ENCODE results near the gene CUL3.

CUL3 gene

DNA sequence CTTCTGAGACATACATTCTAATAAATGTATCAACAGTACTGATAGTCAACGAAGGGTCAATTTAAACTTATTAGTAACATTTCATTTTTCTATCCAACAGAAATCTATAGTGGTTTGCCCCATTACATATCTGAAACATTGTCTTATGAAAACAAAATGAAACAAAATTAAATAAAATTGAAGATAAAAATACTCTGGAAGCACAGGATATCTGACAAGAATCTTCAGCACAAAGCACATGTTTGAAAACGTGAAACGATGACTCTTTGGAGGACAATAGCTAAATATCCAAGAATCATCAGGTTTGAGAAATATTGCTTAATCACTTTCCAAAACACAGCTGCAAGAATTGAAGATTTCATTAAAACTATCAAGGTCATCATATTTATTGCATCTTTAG is 112.3 kb downstream of the CUL3 start:
- no peak for DNase-seq (ENCODE audit: low read depth in 3 of 3)

DNA sequence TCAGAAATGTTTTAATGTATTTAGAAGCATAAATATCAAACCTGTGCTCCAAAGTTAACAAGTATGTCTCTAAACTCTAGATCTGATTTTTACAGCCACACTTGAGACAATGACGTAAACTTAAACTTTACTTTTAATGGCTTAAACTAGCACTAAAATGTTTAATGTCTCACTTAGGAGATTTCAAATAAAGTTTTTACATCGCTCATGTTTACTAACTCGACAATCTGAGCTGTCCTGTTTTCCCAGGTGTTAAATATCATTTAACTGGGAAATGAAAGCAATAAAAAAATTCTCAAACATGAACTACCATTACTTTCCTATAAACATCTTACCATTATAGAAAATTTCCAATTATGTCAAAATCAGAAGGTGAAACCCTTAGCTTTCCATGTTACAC is 113.0 kb downstream of the CUL3 start:
- no peak for DNase-seq (ENCODE audit: low read depth in 3 of 3)

DNA sequence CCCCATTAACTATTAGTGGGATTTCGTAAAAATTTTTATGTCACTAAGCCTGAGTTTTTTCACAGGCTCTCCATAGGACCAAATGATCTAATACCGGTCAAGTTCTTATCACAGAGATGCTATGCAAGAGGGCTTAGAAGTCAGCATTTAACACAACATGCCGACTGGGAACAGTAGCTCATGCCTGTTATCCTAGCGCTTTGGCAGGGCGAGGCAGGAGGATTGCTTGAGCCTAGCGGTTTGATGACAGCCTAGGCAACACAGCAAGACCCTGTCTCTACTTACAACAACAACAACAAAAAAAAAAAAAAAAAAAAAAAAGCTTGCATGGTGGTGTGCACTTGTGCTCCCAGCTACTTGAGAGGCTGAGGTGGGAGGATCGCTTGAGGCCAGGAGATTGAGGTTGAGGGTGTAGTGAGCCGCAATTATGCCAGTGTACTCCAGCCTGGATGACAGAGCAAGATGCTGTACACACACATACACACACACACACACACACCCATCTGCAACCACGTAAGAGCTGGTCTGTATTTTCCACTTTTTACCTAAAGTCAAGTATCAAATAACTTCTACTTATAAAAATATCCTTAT is 115.7 kb downstream of the CUL3 start:
- no peak for DNase-seq (ENCODE audit: low read depth in 3 of 3)

DNA sequence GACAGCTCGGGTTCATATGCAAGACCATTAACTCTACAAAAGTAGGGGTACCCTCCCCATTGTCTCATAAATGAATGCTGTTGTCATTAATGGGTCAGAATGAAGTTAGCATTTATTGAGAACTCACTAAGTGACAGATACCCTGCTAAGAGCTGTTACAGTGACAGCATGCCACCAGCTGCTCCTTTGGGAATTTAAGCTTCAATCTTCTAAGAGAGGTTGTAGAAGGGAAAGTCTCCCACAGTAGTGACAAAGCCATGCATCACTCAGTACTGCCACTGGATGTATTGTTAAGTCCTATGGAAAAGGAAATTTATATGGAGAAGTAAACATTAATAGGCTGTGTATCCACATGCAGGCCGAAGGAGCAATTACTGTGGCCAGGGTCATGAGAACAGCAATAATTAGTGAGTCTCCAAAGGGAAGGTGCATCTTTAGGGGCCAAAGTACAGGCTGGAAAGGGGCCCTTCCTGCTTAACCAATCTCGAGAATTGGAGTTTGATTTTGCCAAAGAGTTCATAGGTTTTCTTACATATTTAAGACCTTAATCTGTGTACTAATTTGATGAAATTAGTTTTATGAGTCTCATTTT is 118.8 kb downstream of the CUL3 start:
- no peak for DNase-seq (ENCODE audit: low read depth in 3 of 3)

DNA sequence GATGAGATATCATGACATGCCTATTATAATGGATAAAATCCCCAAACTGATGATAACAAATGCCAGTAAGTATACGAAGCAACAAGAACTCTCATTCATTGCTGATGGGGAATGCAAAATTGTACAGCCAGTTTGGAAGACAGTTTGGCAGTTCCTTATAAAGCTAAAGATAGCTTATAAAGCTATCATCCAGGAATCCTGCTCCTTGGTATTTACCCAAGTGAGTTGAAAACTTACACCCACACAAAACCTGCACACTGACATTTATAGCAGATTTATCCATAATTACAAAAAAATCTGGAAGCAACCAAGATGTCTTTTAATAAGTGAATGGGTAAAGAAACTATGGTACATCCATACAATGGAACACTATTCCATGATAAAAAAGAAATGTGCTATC is 123.8 kb downstream of the CUL3 start:
- no peak for DNase-seq (ENCODE audit: low read depth in 3 of 3)

DNA sequence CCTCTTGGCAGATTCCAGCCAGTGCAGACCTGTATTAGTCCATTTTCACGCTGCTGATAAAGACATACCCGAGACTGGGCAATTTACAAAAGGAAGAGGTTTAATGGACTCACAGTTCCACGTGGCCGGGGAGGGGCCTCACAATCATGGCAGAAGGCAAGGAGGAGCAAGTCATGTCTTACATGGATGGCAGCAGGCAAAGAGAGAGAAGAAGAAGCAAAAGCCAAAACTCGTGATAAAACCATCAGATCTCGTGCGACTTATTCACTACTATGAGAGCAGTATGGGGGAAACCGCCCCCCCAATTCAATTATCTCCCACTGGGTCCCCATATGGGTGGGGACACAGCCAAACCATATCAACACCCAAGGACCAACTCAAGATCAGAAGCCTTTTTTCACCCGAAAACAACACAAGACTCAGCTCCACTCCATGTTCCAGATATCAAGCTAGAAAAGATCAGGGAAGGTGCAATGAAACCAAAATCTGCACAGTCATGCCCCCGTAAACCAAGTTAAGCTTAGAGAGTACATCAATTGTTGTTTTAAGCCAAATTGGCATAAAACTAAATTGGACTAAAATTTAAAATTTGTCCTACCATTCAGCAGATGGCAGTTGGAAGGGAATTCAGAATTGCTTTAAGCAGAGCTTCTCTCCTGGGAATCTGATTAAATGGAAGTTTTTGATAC is 127.6 kb downstream of the CUL3 start:
- DNase-seq (ENCODE audit: low read depth in 3 of 3): no peak

DNA sequence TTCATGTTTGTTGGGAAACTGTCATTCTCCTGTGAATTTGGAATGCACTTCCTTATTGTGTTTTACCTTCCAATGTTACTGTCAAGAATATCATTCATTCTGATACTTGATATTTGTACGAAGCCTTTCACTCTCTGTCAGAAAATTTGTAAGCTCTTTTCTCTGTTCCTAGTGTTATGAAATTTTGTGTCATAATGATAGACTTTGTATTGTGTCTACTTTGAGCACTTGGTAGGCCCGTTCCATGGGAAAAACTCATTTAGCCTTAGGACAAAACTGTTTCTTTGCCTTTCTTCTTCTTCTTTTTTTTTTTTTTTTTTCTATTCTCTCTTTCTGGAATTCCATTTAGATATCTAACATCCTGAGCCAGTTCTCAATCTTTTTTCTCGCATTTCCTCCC is 131.3 kb downstream of the CUL3 start:
- DNase-seq (ENCODE audit: low read depth in 3 of 3): no peak

DNA sequence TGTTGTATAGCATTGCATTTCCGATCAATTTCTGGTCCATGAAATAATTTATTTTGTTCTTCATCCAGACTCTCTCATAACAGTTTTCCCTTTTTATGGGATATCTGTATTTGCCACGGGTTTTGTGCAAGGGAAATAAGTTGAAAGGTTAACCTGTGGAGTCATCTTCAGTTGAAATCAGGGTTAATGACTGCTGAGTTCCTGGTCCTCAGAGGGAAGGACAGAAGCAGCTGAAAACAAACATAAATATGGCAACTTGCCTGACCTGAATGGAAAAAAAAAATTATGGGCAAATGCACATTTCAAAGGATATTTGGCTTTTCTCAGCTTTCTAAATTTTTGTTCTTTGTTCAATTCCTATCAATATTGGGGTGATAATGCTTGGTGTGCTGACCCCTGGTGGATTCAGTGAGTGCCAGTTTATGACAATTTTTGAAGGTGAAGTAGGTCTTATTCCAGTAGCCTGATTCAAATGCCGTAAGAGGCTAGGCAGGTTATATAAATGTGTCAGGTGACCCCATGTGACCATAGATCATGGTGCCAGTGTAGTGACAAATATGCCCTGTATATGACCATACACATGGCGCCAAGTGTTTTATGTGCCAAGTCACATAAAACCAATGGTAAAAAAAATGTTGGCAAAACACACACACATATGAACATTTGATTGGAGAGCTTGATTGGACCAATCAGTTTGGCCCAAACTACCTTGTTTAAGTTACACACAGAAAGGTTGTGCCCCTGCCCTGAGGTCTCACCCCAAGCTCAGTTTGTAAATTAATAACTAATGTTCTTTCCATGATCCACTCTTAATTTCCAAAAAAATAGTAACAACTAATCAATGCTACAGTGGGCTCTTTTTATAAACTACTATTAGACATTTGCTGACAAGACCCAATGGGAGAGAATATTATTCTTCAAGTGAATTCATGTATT is 135.7 kb downstream of the CUL3 start:
- DNase-seq (ENCODE audit: low read depth in 3 of 3): no peak

DNA sequence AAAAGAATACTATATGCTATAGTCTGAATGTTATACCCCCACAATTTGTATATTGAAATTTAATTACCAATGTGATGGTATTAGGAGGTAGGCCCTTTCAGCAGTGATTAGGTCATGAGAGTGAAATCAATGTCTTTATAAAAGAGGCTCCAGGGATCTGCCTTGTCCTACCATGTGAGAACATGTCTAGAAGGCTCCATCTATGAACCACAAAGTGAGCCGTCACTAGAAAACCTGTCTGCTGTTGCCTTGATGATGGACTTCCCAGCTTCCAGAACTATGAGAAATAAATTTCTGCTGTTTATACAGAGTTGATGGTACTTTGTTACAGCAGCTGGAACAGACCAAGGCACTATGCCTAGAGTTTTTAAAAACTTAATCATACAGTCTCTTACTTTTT is 136.9 kb downstream of the CUL3 start:
- DNase-seq (ENCODE audit: low read depth in 3 of 3): no peak

DNA sequence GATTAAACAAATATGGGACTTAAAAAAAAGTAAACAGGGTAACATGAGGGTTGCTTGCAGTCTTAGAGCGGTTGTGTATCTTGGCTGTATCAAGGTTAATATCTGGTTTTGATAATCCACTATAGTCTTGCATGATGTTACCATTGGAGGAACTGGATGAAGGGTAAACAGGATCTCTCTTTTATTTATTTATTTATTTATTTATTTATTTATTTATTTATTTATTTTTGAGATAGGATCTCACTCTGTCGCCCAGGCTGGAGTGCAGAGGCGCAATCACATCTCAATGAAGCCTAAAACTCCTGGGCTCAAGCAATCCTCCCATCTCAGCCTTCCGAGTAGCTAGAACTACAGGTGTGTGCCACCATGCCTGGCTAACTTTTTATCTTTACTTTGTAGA is 140.4 kb downstream of the CUL3 start:
- DNase-seq (ENCODE audit: low read depth in 3 of 3): no peak

DNA sequence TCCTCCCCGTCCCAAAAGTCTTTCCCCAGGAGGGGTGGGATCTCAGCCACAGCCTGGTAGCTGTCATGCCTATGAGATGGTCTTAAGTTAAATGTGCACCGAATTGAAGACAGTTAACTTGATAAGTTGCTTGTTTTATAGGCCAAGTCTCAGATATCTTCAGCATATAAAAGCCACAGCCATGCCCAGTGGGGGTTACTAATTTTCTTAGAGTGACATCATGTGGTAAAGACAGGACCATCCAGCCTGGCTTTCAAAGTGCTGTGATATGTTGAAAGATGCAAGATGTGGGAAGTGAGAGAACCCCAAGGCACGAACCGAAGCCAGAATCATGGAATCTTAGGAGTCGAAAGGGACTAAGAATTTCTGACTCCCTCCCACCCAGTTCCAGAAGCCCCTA is 141.1 kb downstream of the CUL3 start:
- DNase-seq (ENCODE audit: low read depth in 3 of 3): no peak

DNA sequence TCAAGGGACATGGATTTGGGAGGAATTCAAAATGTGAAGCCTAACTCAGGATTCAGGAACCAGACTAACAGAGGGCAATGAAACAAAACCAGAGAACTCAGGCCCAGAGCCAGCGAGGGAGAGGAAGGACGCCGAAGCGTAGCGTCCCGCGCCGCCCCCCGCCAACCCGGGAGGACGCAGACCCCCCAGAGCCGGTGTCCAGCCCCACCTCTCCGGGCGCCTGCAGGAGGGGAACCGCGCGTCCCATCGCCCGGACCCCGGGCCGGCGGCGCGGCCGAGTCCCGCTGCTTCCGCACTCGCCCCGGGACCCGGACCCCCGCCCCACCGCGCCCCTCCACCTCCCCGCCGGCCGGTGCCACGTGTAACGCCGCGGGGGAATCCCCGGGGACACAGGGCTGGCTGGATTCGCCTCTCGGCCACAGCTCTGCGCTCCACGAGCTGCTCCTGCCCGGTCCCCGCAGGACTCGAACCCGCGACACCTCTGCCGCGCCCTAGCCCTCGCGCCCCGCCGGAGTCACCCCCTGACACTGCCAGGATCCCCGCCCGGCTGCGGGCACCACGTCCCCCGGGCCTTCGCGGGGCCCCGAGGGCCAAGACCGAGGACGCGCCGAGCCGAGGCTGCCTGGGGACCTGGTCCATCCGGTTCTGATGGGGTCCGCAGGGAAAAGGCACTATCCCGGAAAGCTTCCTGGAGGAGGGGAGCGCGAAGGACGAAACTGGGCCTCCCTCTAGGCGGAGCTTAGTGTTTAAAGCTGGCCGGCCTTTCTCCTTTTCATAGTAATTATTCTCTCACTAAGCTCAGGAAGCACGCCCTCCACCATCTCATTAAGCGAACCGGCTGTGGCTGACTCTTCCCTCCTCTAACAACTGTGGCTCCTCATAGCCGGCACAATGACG is 142.8 kb downstream of the CUL3 start:
- no peak for DNase-seq (ENCODE audit: low read depth in 3 of 3)

DNA sequence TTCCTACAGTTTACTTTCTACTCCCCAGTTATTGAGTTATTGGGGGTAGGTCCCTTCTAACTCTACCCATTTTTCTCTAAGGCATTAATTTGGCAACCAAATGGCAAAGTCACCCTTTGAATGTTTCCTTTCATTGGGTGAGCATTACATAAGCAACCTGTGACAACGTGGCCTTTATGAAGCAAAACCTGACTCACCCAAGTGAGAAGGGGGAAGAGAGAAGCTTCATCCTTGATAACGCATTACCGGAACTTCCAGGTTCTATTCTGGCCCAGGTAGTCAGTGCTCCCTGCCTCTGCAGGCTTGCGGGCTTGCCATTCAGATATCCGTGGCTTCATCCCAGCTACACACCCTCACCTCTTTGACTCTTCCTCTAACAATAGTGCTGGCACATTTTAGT is 144.2 kb downstream of the CUL3 start:
- DNase-seq (ENCODE audit: low read depth in 3 of 3): no peak

DNA sequence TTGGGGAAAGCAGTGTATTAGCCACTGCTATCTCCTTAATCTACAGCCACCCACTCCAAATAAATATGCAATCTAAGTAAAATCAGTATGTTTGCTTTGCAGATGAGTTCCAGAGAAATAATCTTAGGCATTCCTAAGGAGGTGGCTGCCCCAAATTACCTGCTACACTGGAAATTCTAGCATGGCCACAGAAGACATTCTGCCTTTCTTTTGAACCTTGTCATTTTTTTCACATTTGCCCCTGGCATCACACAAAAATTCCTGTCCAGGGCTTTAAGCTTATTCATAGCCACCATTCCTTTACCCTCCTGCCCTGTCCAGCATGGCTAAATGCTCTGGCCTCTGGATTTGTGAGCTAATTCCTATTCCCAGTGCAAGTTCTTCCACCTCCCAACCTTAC is 146.4 kb downstream of the CUL3 start:
- DNase-seq (ENCODE audit: low read depth in 3 of 3): no peak

DNA sequence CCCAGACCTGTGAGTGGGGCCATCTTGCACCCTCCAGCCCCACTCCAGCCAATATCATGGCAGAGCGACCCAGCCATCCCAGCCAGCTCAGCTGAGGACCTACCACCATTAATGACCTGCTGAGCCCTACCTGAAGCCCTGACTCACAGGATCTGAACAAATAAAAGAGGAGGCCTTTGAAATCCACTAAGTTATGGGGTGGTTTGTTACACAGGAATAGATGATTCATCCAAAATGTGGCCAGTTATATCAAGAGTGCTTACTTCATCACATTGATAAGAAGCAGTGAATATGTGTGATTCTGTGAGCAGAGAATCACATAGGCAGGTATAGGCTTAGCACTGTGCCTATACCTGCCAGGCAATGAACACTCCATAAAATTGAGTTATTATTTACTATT is 148.5 kb downstream of the CUL3 start:
- DNase-seq (ENCODE audit: low read depth in 3 of 3): no peak

DNA sequence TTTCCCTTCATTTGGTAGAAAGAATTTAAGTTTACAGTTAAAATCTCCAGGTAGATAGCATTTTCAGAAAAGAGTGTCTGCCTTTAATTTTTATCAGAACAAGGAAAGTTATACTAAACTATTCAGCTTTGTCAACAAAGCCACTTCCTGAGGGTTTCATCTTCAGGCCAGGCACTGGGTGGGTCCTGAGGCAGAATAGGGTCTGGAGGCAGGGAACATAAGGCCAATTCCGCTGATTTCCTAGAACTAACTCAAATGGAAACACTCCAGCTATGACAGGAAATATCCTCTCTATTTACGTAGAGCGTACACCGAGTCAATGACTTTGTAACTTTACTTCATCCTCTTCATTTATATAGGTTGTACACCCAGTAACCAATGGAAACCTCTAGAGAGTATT is 150.5 kb downstream of the CUL3 start:
- no peak for DNase-seq (ENCODE audit: low read depth in 3 of 3)

DNA sequence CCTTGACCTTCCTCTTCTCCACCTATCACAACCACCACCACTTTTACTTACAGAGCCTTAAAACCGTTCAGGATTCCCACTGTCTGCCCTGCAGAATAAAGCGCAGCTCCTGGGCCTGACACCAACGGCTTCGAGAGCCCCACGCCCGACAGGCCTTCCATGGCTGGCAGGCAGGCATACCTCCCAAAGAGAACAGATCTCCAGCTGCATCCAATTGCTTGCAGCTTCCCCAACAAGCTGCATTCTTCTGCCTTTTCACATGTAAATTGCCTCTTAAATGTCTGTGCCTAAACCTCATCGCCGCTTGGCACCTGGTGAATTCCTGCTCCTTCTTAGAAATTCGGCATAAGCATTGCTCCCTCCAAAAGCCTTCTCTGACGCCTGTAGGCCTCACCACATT is 151.7 kb downstream of the CUL3 start:
- DNase-seq (ENCODE audit: low read depth in 3 of 3): no peak

DNA sequence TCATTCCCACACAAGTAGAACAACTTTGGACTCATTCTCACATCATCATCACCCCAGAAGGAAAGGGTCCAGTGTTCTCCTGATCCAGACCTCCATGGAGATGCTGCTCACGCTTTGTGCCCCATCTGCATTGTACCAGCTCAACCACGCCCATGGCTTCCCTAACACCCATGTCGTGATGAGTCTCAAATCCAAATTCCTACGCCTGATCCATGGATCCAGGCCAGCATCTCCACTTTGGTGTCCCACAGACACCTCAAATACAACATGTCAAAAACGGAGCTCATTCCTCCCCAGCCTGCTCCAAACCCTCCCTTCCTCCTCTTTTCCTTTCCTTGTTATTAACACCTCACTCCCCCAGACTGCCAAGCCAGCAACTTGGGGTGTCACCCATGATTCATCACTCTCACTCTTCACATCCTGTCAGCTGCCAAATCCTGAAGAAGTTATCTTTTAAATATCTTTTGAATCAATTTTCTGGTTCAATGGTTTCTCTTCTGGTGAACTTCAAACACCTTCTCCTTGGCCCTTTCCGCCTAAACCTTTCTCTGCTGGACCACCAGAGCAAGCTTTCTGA is 153.1 kb downstream of the CUL3 start:
- no peak for DNase-seq (ENCODE audit: low read depth in 3 of 3)

DNA sequence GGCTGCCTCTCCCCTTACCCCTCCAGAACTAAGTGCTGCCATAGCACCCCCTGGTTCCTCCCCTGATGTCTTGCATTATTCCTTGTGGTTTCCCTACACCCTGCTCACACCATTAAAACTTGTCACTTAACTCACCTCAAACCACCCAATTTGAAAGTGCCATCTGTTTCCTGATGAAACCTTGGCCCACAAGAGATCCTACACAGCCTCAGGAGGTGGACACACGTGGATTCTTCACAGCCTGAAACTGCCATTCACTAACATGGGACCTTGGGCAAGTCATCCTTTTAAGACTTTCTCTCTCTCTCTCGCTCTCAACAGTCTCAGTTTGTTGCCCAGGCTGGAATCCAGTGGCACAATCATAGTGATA is 155.7 kb downstream of the CUL3 start:
- DNase-seq (ENCODE audit: low read depth in 3 of 3): no peak

DNA sequence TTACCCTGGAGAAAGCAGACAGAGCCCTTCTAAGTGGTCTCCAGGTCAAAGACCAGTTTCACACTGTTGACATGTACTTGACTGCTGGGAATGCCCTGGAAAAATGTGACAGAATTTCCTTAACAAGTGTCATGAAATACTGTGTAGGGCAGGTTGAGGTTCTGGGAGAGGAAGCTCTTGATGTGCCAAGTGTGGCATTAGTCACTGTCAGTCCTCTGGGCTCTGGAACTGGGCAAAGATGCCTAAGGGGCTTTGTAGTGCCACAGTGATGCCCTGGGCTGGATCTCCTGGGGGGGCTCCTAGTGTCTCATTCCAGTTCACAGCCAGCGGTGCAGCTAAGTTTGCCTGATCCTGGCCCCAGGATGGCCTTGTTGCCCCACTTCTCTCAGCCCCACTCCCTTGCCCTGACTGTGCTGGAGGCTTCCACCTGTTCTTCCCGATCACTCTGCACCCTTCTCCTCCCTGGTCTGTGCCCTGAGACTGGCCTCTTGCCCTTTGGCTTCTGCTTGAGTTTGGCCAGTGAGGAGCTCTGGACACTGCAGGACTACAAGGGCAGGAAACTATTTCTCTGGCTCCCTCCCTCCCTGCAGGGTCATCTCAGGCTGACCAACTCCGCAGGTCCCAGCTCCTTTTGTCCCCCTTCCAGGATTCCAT is 156.2 kb downstream of the CUL3 start:
- no peak for DNase-seq (ENCODE audit: low read depth in 3 of 3)

DNA sequence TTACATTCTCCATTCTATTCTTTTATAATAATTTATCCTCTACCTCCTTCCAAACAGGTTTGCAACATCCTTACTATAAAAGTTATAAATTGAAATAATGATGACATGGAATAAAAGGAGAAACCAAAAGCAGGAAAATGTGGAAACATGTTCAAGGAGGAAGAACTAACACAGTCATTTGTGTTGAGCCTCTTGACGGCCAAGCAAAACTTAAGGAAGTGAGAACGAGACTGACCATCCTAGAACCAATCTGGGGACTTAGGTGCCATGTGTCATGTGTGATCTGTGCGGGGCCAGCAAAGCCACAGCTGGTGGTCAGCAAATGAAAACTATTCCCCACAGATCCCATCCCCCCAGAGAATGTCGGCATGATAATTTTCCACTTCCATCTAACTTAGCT is 157.7 kb downstream of the CUL3 start:
- no peak for DNase-seq (ENCODE audit: low read depth in 3 of 3)

Data from stimulated activated CD4-positive, alpha-beta T cell treated with anti-CD3 and anti-CD28 coated beads, TNF-alpha, amount 100 ng/mL, for 48 hours (primary cell).